Tibial nerve (tissue), 4 donors: Measurements from ENCODE around the gene FTCD. TPM values are rescaled to one million over a fixed set of nuclear protein-coding genes. Genes with fewer than 3 reads are reported as not detected.

ENCODE experiments used
- DNase-seq, 2 donors: peaks; one replicate each; pipeline ENCODE4 v3.0.0-alpha.2; 2019; ENCODE audit warnings: low spot score in 2 of 2
- H3K27ac ChIP-seq, 4 donors: fragments of 200-600 bp; sonication (generic) in 3 of 4; one replicate each; pipeline ENCODE4 v1.5.1; 2017 to 2019; ENCODE audit warnings: mild to moderate bottlenecking in 1 of 4
- H3K27me3 ChIP-seq, 2 donors: fragments of 200-600 bp; sonication (generic) in 1 of 2; one replicate each; pipeline versions ENCODE4 v1.5.1 to v1.6.0; 2017 to 2019
- H3K36me3 ChIP-seq, 3 donors: fragments of 200-600 bp; sonication (generic); one replicate each; pipeline ENCODE4 v1.5.1; 2018 to 2019
- H3K4me1 ChIP-seq, 4 donors: fragments of 200-600 bp; sonication (generic) in 3 of 4; one replicate each; pipeline ENCODE4 v1.5.1; 2017 to 2019
- H3K4me3 ChIP-seq, 4 donors: fragments of 200-600 bp; sonication (generic) in 3 of 4; one replicate each; pipeline ENCODE4 v1.5.1; 2017 to 2019; ENCODE audit warnings: mild to moderate bottlenecking in 1 of 4, moderate library complexity in 1 of 4
- H3K9me3 ChIP-seq, 4 donors: fragments of 200-600 bp; sonication (generic) in 3 of 4; one replicate each; pipeline ENCODE4 v1.5.1; 2017 to 2019
- EP300 ChIP-seq, 2 donors: sonication (generic); formaldehyde crosslinking; IDR thresholded peaks; one replicate each; pipeline ENCODE4 v1.6.1; 2017; ENCODE audit warnings: antibody characterized with exemption in 2 of 2, mild to moderate bottlenecking in 1 of 2
- POLR2A ChIP-seq, 2 donors: fragments of 450-650 bp; IDR thresholded peaks; one replicate each; pipeline ENCODE4 v1.6.1; 2017; ENCODE audit warnings: antibody characterized with exemption in 2 of 2, mild to moderate bottlenecking in 2 of 2, moderate library complexity in 2 of 2
- WGBS, 2 donors: methylation state at CpG; one replicate each; pipeline ENCODE4 v1.1.5; 2018; 5-methylcytosine and 5-hydroxymethylcytosine counted together
- total RNA-seq, 4 donors: library from RNA; depleted of rRNA; stranded (reverse); fragments of >200 nt; gene quantifications; one replicate each; pipeline ENCODE4 v1.1.0, GENCODE V29; 2016
- TF ChIP-seq, protein P1 (sequence below), 5 experiments: fragments of 200-600 bp in 3 of 5; fragments of 450-650 bp in 2 of 5; sonication (generic) in 3 of 5; IDR thresholded peaks; one replicate each; pipeline ENCODE4 v1.5.1; 2016 to 2019; ENCODE audit warnings: antibody characterized with exemption in 5 of 5, mild to moderate bottlenecking in 3 of 5, moderate library complexity in 2 of 5

FTCD gene
- total RNA-seq, 4 donors from 2014 or later, result 2.2 to 21.2 (median 2.5) TPM

DNA sequence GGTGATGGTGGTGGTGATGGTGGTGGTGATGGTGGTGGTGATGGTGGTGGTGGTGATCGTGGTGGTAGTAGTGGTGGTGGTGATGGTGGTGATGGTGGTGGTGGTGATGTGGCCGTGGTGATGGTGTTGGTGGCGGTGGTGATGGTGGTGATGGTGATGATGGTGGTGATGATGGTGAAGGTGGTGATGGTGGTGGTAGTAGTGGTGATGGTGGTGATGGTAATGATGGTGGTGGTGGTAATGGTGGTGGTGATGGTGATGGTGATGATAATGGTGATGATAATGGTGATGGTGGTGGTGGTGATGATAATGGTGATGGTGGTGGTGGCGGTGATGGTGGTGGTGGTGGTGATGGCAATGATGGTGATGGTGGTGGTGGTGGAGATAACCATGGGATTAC lies 64.3 kb downstream of the FTCD start:
- Histone ChIP-seq H3K36me3 (no peaks in the 10 kb centered on the region), H3K9me3 (peaks cover 0 to 29% (median 3%) of the 10 kb centered on the region in 4 donors), H3K4me3 (no peak overlapping the region), H3K27ac (peak overlapping the region in 3 of 4 donors; percentile 82 to 89 (median 88)), H3K4me1 (peaks cover 0 to 21% (median 3%) of the 10 kb centered on the region in 4 donors), H3K27me3 (no peaks in the 10 kb centered on the region)
- WGBS, 2 donors, result 80 to 88% methylated on average over 4 of the region's 4 CpGs
- TF ChIP-seq POLR2A (IDR thresholded peaks at IDR 0.05) (no peak), EP300 (IDR thresholded peaks at IDR 0.05) (no peak)
- TF ChIP-seq, protein P1, sequence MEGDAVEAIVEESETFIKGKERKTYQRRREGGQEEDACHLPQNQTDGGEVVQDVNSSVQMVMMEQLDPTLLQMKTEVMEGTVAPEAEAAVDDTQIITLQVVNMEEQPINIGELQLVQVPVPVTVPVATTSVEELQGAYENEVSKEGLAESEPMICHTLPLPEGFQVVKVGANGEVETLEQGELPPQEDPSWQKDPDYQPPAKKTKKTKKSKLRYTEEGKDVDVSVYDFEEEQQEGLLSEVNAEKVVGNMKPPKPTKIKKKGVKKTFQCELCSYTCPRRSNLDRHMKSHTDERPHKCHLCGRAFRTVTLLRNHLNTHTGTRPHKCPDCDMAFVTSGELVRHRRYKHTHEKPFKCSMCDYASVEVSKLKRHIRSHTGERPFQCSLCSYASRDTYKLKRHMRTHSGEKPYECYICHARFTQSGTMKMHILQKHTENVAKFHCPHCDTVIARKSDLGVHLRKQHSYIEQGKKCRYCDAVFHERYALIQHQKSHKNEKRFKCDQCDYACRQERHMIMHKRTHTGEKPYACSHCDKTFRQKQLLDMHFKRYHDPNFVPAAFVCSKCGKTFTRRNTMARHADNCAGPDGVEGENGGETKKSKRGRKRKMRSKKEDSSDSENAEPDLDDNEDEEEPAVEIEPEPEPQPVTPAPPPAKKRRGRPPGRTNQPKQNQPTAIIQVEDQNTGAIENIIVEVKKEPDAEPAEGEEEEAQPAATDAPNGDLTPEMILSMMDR (IDR thresholded peaks at IDR 0.05), result no peak
- DNase-seq, result no peak

- 76 to 82% methylated on average over 5 of the region's 5 CpGs for WGBS, 2 donors
- Histone ChIP-seq H3K4me1 (peaks cover 0 to 15% (median 3%) of the 10 kb centered on the region in 4 donors), H3K4me3 (no peak overlapping the region), H3K9me3 (peaks cover 0 to 34% (median 3%) of the 10 kb centered on the region in 4 donors), H3K36me3 (no peaks in the 10 kb centered on the region), H3K27me3 (peaks cover 0 to 2% of the 10 kb centered on the region in 2 donors), H3K27ac (no peak overlapping the region)
- TF ChIP-seq, protein P1 (IDR thresholded peaks at IDR 0.05), result no peak
- TF ChIP-seq POLR2A (IDR thresholded peaks at IDR 0.05), result no peak
- TF ChIP-seq EP300 (IDR thresholded peaks at IDR 0.05), result no peak
- DNase-seq, result no peak
Measured at GRCh38 chr21:46089285-46089684, 66.1 kb downstream of the FTCD start.

- peaks cover 0 to 34% (median 3%) of the 10 kb centered on the region in 4 donors for H3K9me3 ChIP-seq
- H3K4me1 ChIP-seq, result peaks cover 0 to 23% (median 3%) of the 10 kb centered on the region in 4 donors
- no peak overlapping the region for H3K27ac ChIP-seq
- no peak for DNase-seq
- TF ChIP-seq POLR2A (IDR thresholded peaks at IDR 0.05) (no peak), EP300 (IDR thresholded peaks at IDR 0.05) (no peak)
- TF ChIP-seq, protein P1 (IDR thresholded peaks at IDR 0.05), result no peak
- no peaks in the 10 kb centered on the region for H3K36me3 ChIP-seq
- 92 to 96% methylated on average over 2 of the region's 2 CpGs for WGBS, 2 donors
- peaks cover 0 to 9% of the 10 kb centered on the region in 2 donors for H3K27me3 ChIP-seq
- H3K4me3 ChIP-seq, result no peak overlapping the region
Measured at GRCh38 chr21:46088189-46088588, 67.2 kb downstream of the FTCD start.

- WGBS, 2 donors, result 71 to 87% methylated on average over 1 of the region's 1 CpG
Measured at GRCh38 chr21:46087641-46088040, 67.7 kb downstream of the FTCD start.

More at GRCh38 chr21:46087641-46088040, 67.7 kb downstream of the FTCD start:
- no peak overlapping the region for H3K4me3 ChIP-seq
- peaks cover 0 to 34% (median 3%) of the 10 kb centered on the region in 4 donors for H3K9me3 ChIP-seq
- H3K4me1 ChIP-seq, result peaks cover 0 to 20% (median under 1%) of the 10 kb centered on the region in 4 donors
- no peaks in the 10 kb centered on the region for H3K36me3 ChIP-seq
- H3K27me3 ChIP-seq, result peaks cover 0 to 11% of the 10 kb centered on the region in 2 donors
- no peak overlapping the region for H3K27ac ChIP-seq
- TF ChIP-seq, protein P1 (IDR thresholded peaks at IDR 0.05), result no peak
- no peak for DNase-seq

Other genes with a start within 250 kb of the FTCD start
- gene COL6A1, start 173.8 kb downstream of the FTCD start, total RNA-seq, result 100 to 1,000 TPM; 356 to 669 (median 427) TPM
- 1,000 to 10,000 TPM in 1 of 4 donors, 100 to 1,000 TPM in 3; 470 to 1,210 (median 744) TPM for gene COL6A2, start 57.5 kb downstream of the FTCD start, total RNA-seq
- gene SPATC1L, start 28.9 kb upstream of the FTCD start, total RNA-seq, result 10 to 100 TPM in 1 of 4 donors, 1 to 10 TPM in 3; 4.5 to 12.9 (median 8.0) TPM
- gene LSS, start 73.2 kb upstream of the FTCD start, total RNA-seq, result 100 to 1,000 TPM in 1 of 4 donors, 10 to 100 TPM in 3; 69.3 to 132 (median 80.6) TPM
- 100 to 1,000 TPM; 112 to 180 (median 146) TPM for gene MCM3AP, start 130.0 kb upstream of the FTCD start, total RNA-seq
- 10 to 100 TPM in 3 of 4 donors, 1 to 10 TPM in 1; 6.7 to 20.1 (median 15.5) TPM for gene YBEY, start 130.8 kb upstream of the FTCD start, total RNA-seq
- 10 to 100 TPM in 1 of 4 donors, 1 to 10 TPM in 3; 2.2 to 11.1 (median 3.0) TPM for gene C21orf58, start 168.3 kb upstream of the FTCD start, total RNA-seq
- 10 to 100 TPM; 42.8 to 58.6 (median 45.9) TPM for gene PCNT, start 168.6 kb upstream of the FTCD start, total RNA-seq